Measurements from ENCODE around the gene RHOB.

- no peak for TF ChIP-seq CTCF (IDR thresholded peaks at IDR 0.05)
- no peak for TF ChIP-seq POLR2A (IDR thresholded peaks at IDR 0.05)
These were observed 18.8 kb upstream of the RHOB start for GRCh38 chr2:20427931-20428526.
